GM19455 (cell line): ENCODE data around the gene ZC4H2.
"Not testable (repeated sequence)": the region's sequence is repeated elsewhere in the genome, so short reads cannot be mapped to it uniquely, and the experiment has no call there.

Source experiments
- ATAC-seq: cut with Tn5 transposase; IDR thresholded peaks from one replicate; pipeline ENCODE4 v1.9.1; 2021; ENCODE audit not compliant: unreplicated experiment

Gene ZC4H2, protein sequence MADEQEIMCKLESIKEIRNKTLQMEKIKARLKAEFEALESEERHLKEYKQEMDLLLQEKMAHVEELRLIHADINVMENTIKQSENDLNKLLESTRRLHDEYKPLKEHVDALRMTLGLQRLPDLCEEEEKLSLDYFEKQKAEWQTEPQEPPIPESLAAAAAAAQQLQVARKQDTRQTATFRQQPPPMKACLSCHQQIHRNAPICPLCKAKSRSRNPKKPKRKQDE

DNA sequence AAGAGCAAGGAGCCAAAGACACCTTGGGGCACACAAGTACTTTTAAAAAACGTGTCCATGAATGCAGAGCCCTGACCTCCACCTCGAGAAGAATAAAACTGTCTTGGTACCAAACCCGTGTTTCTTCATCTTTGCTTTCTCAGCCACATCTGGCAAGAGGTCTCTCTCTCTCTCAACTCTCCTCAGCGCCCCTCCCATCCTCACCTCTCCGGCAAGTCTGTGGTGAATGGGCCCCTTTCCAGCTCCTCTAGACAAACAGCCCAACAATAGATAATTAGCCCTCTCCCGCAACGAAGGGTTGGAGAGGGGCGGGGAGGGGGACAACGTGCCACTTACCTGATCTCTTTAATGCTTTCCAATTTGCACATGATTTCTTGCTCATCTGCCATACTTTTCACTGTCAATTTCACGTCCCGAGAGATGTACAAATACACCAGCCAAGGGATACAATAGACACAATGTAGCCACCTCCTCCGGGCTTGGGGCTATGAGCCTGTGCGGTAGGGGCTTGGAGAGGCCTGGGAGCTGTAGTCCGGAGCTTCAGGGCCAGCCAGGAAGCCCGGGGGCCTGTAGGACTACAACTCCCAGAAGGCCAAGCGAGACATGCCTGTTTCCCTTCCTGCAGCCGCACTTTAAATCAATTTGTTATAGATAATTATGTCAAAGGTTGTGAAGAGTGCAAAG is at the start of gene ZC4H2:
ZC4H2 (minus strand) TSS at position 462 of the 684 bp plus-strand sequence; CDS start at position 389, 73 bp downstream.
- peak; percentile 100 for ATAC-seq

GRCh38 chrX:65017451-65017850 is 41.2 kb upstream of the ZC4H2 start:
- ATAC-seq, result no peak

DNA sequence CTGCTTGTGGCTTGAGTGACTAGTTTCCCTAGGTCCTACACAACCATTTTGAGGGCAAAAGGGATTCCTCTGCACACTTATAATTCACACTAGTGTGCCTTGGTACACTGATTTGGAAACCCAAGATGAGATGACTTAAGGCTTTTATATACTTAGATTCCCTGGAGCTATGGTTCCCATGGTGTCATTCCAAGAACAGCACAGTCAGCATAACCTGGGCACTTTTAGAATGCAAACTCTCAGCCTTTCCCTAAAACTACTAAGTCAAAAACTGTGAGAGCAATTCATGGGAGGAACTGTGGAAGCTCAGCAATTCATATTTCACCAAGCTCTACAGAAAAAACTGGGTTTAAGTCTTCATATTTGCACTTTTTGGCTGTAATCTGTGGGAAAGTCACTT is 38.0 kb upstream of the ZC4H2 start:
- no peak for ATAC-seq

GRCh38 chrX:65009459-65009858 is 33.2 kb upstream of the ZC4H2 start:
- ATAC-seq, result no peak

DNA sequence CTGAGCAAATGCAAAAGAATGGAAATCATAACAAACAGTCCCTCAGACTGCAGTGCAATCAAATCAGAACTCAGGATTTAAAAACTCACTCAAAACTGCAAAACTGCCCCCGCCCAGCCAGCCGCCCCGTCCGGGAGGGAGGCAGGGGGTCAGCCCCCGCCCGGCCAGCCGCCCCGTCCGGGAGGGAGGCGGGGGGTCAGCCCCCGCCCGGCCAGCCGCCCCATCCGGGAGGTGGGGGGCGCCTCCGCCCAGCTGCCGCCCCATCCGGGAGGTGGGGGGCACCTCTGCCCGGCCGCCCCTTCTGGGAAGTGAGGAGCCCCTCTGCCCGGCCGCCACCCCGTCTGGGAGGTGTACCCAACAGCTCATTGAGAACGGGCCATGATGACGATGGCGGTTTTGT is 26.0 kb upstream of the ZC4H2 start:
- not testable (repeated sequence) for ATAC-seq

GRCh38 chrX:64996805-64997204 is 20.6 kb upstream of the ZC4H2 start:
- ATAC-seq, result no peak

DNA sequence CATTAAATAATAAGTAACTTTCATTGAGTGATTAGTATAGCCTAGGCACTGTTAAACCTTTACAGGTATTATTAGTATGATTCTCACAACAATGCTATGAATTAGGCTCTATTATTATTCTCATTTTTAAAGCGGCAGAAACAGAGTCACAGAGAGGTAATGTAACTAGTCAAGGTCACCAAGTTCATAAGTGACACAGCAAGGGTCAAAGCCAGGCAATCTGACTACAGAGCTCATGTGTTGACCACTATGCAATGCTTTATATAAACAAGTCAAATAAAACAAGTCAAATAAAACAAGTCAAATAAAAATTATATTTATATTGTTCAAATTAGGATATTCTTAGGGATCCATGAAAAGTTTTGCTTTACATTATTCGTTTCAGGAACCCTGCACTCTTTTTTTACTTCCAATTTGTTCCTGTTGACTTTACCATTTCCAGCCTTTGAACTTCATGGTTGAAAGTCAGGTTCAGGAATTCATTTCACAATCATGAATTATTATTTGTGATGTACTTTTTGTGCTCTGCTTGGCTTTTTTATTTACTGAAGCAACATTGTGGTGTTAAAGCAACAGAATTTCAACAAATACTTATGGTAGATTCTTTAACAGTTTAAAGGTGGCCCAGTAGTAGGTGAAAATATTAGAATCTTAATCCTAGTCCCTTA is 18.0 kb upstream of the ZC4H2 start:
- no peak for ATAC-seq

DNA sequence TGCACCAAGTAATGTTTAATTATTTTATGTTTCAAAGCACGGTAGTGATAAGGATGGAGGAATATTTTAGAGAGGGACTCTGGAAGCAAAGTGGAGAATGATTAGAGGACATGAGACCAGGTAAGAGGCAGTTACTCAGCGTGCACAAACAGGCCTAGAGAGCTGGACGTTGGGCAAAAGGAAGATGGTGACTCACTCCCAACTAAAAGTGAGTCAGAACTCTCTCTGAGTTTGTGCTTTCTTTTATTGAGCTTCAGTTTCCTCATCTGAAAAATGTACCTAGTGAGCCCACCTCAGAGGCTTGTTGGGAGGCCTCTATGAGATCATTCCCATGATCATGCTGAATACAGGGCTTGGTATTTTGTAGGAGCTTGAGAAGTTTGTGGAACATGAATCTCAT is 1.6 kb upstream of the ZC4H2 start:
- no peak for ATAC-seq

- no peak for ATAC-seq
Measured at GRCh38 chrX:64977051-64977450, 801 bp upstream of the ZC4H2 start.

DNA sequence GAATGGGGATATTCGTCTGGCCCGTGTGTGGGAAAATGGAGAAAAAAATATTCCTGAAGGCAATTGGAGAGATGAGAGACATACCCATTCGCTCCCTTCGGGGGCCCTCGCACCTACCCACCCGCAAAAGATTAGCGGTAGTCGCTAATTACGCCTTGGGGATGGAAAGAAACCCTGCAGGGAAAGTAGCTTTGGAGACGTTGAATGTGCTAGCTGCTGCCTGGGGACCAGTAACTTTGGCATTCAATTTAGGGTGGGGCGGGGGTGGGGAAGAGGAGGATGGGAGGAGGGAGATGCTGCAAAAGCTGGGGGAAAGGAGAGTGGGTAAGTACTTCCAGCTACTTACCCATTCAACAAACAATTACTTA is 407 bp upstream of the ZC4H2 start:
- peak; percentile 33 for ATAC-seq

GRCh38 chrX:64975491-64975890 is 759 bp downstream of the ZC4H2 start:
- ATAC-seq, result peak; percentile 34

DNA sequence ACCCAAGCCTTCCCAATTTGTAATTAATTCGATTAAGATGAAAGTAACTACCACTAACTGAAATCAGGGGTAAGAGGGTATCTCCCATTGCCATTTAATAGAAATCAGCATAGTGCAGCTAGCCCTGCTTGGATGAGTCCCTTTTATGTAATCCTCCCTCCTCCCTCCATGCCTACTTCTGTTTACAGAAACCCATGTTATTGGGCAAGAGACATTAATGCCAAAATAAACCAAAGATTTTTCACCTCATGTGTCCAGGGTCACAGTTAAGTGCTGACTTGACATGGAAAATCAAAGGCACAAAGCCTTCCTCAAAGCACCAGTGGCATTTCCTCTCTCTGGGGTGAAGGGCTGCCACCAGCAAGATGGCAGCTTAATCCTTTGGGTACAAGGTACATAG is 50.8 kb downstream of the ZC4H2 start:
- no peak for ATAC-seq

DNA sequence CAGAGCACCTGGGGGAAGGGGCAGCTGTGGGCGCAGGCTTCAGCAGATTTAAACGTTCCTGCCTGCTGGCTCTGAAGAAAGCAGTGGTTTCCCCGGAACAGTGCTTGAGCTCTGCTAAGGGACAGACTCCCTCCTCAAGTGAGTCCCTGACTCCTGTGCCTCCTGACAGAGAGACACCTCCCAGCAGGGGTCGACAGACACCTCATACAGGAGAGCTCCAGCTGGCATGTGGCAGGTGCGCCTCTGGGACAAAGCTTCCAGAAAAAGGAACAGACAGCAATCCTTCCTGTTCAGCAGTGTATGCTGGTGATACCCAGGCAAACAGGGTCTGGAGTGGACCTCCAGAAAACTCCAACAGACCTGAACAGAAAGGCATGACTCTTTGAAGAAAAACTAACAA is 68.1 kb downstream of the ZC4H2 start:
- no peak for ATAC-seq

- ATAC-seq, result no peak
Measured at GRCh38 chrX:64894454-64895038, 81.7 kb downstream of the ZC4H2 start.

DNA sequence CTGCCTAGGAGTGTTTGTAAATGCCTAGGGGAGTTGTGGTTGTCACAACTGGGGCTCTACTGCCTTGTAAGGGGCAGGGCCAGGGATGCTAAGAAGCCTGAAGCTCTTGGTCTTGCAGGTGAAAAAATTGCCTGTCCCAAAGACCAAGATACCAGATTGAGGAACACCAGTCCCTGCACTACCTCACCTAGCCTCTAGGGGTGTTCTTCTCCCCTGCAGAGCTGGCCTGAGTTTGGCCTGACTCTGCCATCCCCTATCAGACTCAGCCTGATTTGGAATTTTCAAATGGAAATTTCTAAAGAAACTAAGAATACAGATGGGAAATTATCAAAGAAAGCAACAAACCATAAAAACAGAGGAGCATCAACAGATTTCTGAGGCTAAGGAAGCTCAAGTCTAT is 90.4 kb downstream of the ZC4H2 start:
- no peak for ATAC-seq

GRCh38 chrX:64878709-64879108 is 97.5 kb downstream of the ZC4H2 start:
- not testable (repeated sequence) for ATAC-seq

- no peak for ATAC-seq
Measured at GRCh38 chrX:64867217-64867616, 109.0 kb downstream of the ZC4H2 start.
